GM06990 (cell line): ENCODE results near the gene GMCL2.

ENCODE experiments used
- DNase-seq: peaks from one replicate; pipeline ENCODE4 v3.0.0-alpha.2; 2011; ENCODE audit not compliant: insufficient read length; ENCODE audit errors: extremely low read depth
- H3K27me3 ChIP-seq: replicated peaks from 2 replicates; pipeline ENCODE4 v1.6.0; 2011; ENCODE audit warnings: low read length; ENCODE audit not compliant: control insufficient read depth, insufficient read depth
- H3K36me3 ChIP-seq: 2 replicates; pipeline ENCODE4 v1.5.1; 2011; ENCODE audit warnings: low read length; ENCODE audit not compliant: control insufficient read depth, insufficient read depth
- H3K4me3 ChIP-seq: replicated peaks from 2 replicates; pipeline ENCODE4 v1.5.1; 2011; ENCODE audit warnings: low read depth, mild to moderate bottlenecking, control low read depth, low read length
- CTCF ChIP-seq: IDR thresholded peaks from 2 replicates; pipeline ENCODE4 v1.5.1; 2011; ENCODE audit warnings: low read length, control low read depth, mild to moderate bottlenecking, inconsistent platforms; ENCODE audit not compliant: insufficient read depth, poor library complexity, severe bottlenecking

The GMCL2 gene

GRCh38 chr5:178143901-178144300 is 43.3 kb downstream of the GMCL2 start:
- DNase-seq, result no peak

GRCh38 chr5:178143246-178143645 is 43.9 kb downstream of the GMCL2 start:
- Histone ChIP-seq H3K4me3 (no peak overlapping the region), H3K27me3 (no peaks in the 10 kb centered on the region), H3K36me3 (peaks cover 44% of the 10 kb centered on the region)
- no peak for TF ChIP-seq CTCF
- DNase-seq, result no peak

More at GRCh38 chr5:178143901-178144300, 43.3 kb downstream of the GMCL2 start:
- TF ChIP-seq CTCF, result no peak
- Histone ChIP-seq H3K36me3 (peaks cover 49% of the 10 kb centered on the region), H3K4me3 (no peak overlapping the region), H3K27me3 (no peaks in the 10 kb centered on the region)

GRCh38 chr5:178142642-178143041 is 44.5 kb downstream of the GMCL2 start:
- DNase-seq, result no peak
- no peak for TF ChIP-seq CTCF
- Histone ChIP-seq H3K27me3 (no peaks in the 10 kb centered on the region), H3K4me3 (no peak overlapping the region), H3K36me3 (peaks cover 40% of the 10 kb centered on the region)

- TF ChIP-seq CTCF, result no peak
- no peak for DNase-seq
- Histone ChIP-seq H3K36me3 (peaks cover 31% of the 10 kb centered on the region), H3K4me3 (no peak overlapping the region), H3K27me3 (no peaks in the 10 kb centered on the region)
Measured at GRCh38 chr5:178141550-178141949, 45.6 kb downstream of the GMCL2 start.

GRCh38 chr5:178137991-178138390 is 49.2 kb downstream of the GMCL2 start:
- Histone ChIP-seq H3K4me3 (no peak overlapping the region), H3K27me3 (no peaks in the 10 kb centered on the region), H3K36me3 (peaks cover 13% of the 10 kb centered on the region)
- TF ChIP-seq CTCF, result no peak
- no peak for DNase-seq

GRCh38 chr5:178136990-178137389 is 50.2 kb downstream of the GMCL2 start:
- no peak for DNase-seq
- TF ChIP-seq CTCF, result no peak
- peaks cover 6% of the 10 kb centered on the region for H3K36me3 ChIP-seq
- no peak overlapping the region for H3K4me3 ChIP-seq
- H3K27me3 ChIP-seq, result no peaks in the 10 kb centered on the region
